ENCODE measurements around the gene SLC5A7.

The SLC5A7 gene

GRCh38 chr2:108013305-108013704, 27.0 kb downstream of the SLC5A7 start:
- 67% methylated on average over 1 of the region's 1 CpG; no CpG with 5 or more reads in 1 of the 2 experiments for WGBS, 2 experiments
- Histone ChIP-seq H3K36me3 (ENCODE audit: control insufficient read depth, insufficient read depth, low read length) (no peaks in the 10 kb centered on the region), H3K27me3 (ENCODE audit: control insufficient read depth, insufficient read depth, low read length, poor library complexity, severe bottlenecking) (no peaks in the 10 kb centered on the region), H3K4me1 (ENCODE audit: control insufficient read depth, insufficient read depth, low read length) (no peaks in the 10 kb centered on the region), H3K4me3 (ENCODE audit: insufficient read depth, low read depth, low read length) (no peak overlapping the region), H3K9me3 (ENCODE audit: control insufficient read depth, low read length) (no peaks in the 10 kb centered on the region), H3K27ac (ENCODE audit: insufficient read depth, low read depth, low read length, poor library complexity, severe bottlenecking) (no peak overlapping the region)

GRCh38 chr2:108022628-108023027, 36.3 kb downstream of the SLC5A7 start:
- Histone ChIP-seq H3K4me1 (ENCODE audit: control insufficient read depth, insufficient read depth, low read length) (no peaks in the 10 kb centered on the region), H3K4me3 (ENCODE audit: insufficient read depth, low read depth, low read length) (no peak overlapping the region), H3K36me3 (ENCODE audit: control insufficient read depth, insufficient read depth, low read length) (no peaks in the 10 kb centered on the region)

GRCh38 chr2:108023776-108024175, 37.5 kb downstream of the SLC5A7 start:
- no peaks in the 10 kb centered on the region for H3K27me3 ChIP-seq (ENCODE audit: control insufficient read depth, insufficient read depth, low read length, poor library complexity, severe bottlenecking)
- WGBS, 2 experiments: 93 to 94% methylated on average over 3 of the region's 4 CpGs
- H3K4me1 ChIP-seq (ENCODE audit: control insufficient read depth, insufficient read depth, low read length): no peaks in the 10 kb centered on the region
- H3K4me3 ChIP-seq (ENCODE audit: insufficient read depth, low read depth, low read length): no peak overlapping the region
- no peaks in the 10 kb centered on the region for H3K36me3 ChIP-seq (ENCODE audit: control insufficient read depth, insufficient read depth, low read length)
- H3K9me3 ChIP-seq (ENCODE audit: control insufficient read depth, low read length): no peaks in the 10 kb centered on the region
- H3K27ac ChIP-seq (ENCODE audit: insufficient read depth, low read depth, low read length, poor library complexity, severe bottlenecking): no peak overlapping the region

More at GRCh38 chr2:108022628-108023027, 36.3 kb downstream of the SLC5A7 start:
- H3K9me3 ChIP-seq (ENCODE audit: control insufficient read depth, low read length): no peaks in the 10 kb centered on the region
- H3K27me3 ChIP-seq (ENCODE audit: control insufficient read depth, insufficient read depth, low read length, poor library complexity, severe bottlenecking): no peaks in the 10 kb centered on the region
- no peak overlapping the region for H3K27ac ChIP-seq (ENCODE audit: insufficient read depth, low read depth, low read length, poor library complexity, severe bottlenecking)

- Histone ChIP-seq H3K4me1 (ENCODE audit: control insufficient read depth, insufficient read depth, low read length) (no peaks in the 10 kb centered on the region), H3K4me3 (ENCODE audit: insufficient read depth, low read depth, low read length) (no peak overlapping the region), H3K36me3 (ENCODE audit: control insufficient read depth, insufficient read depth, low read length) (no peaks in the 10 kb centered on the region), H3K9me3 (ENCODE audit: control insufficient read depth, low read length) (no peaks in the 10 kb centered on the region), H3K27me3 (ENCODE audit: control insufficient read depth, insufficient read depth, low read length, poor library complexity, severe bottlenecking) (no peaks in the 10 kb centered on the region), H3K27ac (ENCODE audit: insufficient read depth, low read depth, low read length, poor library complexity, severe bottlenecking) (no peak overlapping the region)
- WGBS, 2 experiments: 100% methylated on average over 1 of the region's 1 CpG
These were observed 39.9 kb downstream of the SLC5A7 start for GRCh38 chr2:108026092-108026794.

GRCh38 chr2:108029496-108029895, 43.2 kb downstream of the SLC5A7 start:
- Histone ChIP-seq H3K4me3 (ENCODE audit: insufficient read depth, low read depth, low read length) (no peak overlapping the region), H3K27me3 (ENCODE audit: control insufficient read depth, insufficient read depth, low read length, poor library complexity, severe bottlenecking) (no peaks in the 10 kb centered on the region), H3K27ac (ENCODE audit: insufficient read depth, low read depth, low read length, poor library complexity, severe bottlenecking) (no peak overlapping the region), H3K4me1 (ENCODE audit: control insufficient read depth, insufficient read depth, low read length) (no peaks in the 10 kb centered on the region), H3K9me3 (ENCODE audit: control insufficient read depth, low read length) (no peaks in the 10 kb centered on the region), H3K36me3 (ENCODE audit: control insufficient read depth, insufficient read depth, low read length) (no peaks in the 10 kb centered on the region)
- WGBS, 2 experiments: 89% methylated on average over 1 to 2 of the region's 2 CpGs

GRCh38 chr2:108029912-108030311, 43.6 kb downstream of the SLC5A7 start:
- Histone ChIP-seq H3K36me3 (ENCODE audit: control insufficient read depth, insufficient read depth, low read length) (no peaks in the 10 kb centered on the region), H3K27ac (ENCODE audit: insufficient read depth, low read depth, low read length, poor library complexity, severe bottlenecking) (no peak overlapping the region), H3K9me3 (ENCODE audit: control insufficient read depth, low read length) (no peaks in the 10 kb centered on the region), H3K4me3 (ENCODE audit: insufficient read depth, low read depth, low read length) (no peak overlapping the region), H3K4me1 (ENCODE audit: control insufficient read depth, insufficient read depth, low read length) (no peaks in the 10 kb centered on the region), H3K27me3 (ENCODE audit: control insufficient read depth, insufficient read depth, low read length, poor library complexity, severe bottlenecking) (no peaks in the 10 kb centered on the region)
- WGBS, 2 experiments: 95 to 97% methylated on average over 1 of the region's 2 CpGs

GRCh38 chr2:108031471-108031941, 45.2 kb downstream of the SLC5A7 start:
- 96 to 97% methylated on average over 23 of the region's 23 CpGs for WGBS, 2 experiments
- Histone ChIP-seq H3K4me3 (ENCODE audit: insufficient read depth, low read depth, low read length) (no peak overlapping the region), H3K4me1 (ENCODE audit: control insufficient read depth, insufficient read depth, low read length) (no peaks in the 10 kb centered on the region), H3K9me3 (ENCODE audit: control insufficient read depth, low read length) (no peaks in the 10 kb centered on the region), H3K27ac (ENCODE audit: insufficient read depth, low read depth, low read length, poor library complexity, severe bottlenecking) (no peak overlapping the region), H3K36me3 (ENCODE audit: control insufficient read depth, insufficient read depth, low read length) (no peaks in the 10 kb centered on the region), H3K27me3 (ENCODE audit: control insufficient read depth, insufficient read depth, low read length, poor library complexity, severe bottlenecking) (no peaks in the 10 kb centered on the region)

GRCh38 chr2:108034843-108035242, 48.5 kb downstream of the SLC5A7 start:
- no peak overlapping the region for H3K27ac ChIP-seq (ENCODE audit: insufficient read depth, low read depth, low read length, poor library complexity, severe bottlenecking)
- no peaks in the 10 kb centered on the region for H3K36me3 ChIP-seq (ENCODE audit: control insufficient read depth, insufficient read depth, low read length)

GRCh38 chr2:108048752-108049151, 62.4 kb downstream of the SLC5A7 start:
- Histone ChIP-seq H3K9me3 (ENCODE audit: control insufficient read depth, low read length) (peaks cover 2% of the 10 kb centered on the region), H3K4me3 (ENCODE audit: insufficient read depth, low read depth, low read length) (no peak overlapping the region), H3K27ac (ENCODE audit: insufficient read depth, low read depth, low read length, poor library complexity, severe bottlenecking) (no peak overlapping the region), H3K36me3 (ENCODE audit: control insufficient read depth, insufficient read depth, low read length) (no peaks in the 10 kb centered on the region), H3K4me1 (ENCODE audit: control insufficient read depth, insufficient read depth, low read length) (no peaks in the 10 kb centered on the region), H3K27me3 (ENCODE audit: control insufficient read depth, insufficient read depth, low read length, poor library complexity, severe bottlenecking) (no peaks in the 10 kb centered on the region)
- 90 to 94% methylated on average over 4 to 5 of the region's 5 CpGs for WGBS, 2 experiments

More at GRCh38 chr2:108034843-108035242, 48.5 kb downstream of the SLC5A7 start:
- no peaks in the 10 kb centered on the region for H3K4me1 ChIP-seq (ENCODE audit: control insufficient read depth, insufficient read depth, low read length)
- no peak overlapping the region for H3K4me3 ChIP-seq (ENCODE audit: insufficient read depth, low read depth, low read length)
- no peaks in the 10 kb centered on the region for H3K9me3 ChIP-seq (ENCODE audit: control insufficient read depth, low read length)
- H3K27me3 ChIP-seq (ENCODE audit: control insufficient read depth, insufficient read depth, low read length, poor library complexity, severe bottlenecking): no peaks in the 10 kb centered on the region

GRCh38 chr2:108058576-108059137, 72.3 kb downstream of the SLC5A7 start:
- WGBS, 2 experiments: 89 to 96% methylated on average over 3 of the region's 3 CpGs
- H3K4me1 ChIP-seq (ENCODE audit: control insufficient read depth, insufficient read depth, low read length): no peaks in the 10 kb centered on the region
- no peak overlapping the region for H3K27ac ChIP-seq (ENCODE audit: insufficient read depth, low read depth, low read length, poor library complexity, severe bottlenecking)
- H3K27me3 ChIP-seq (ENCODE audit: control insufficient read depth, insufficient read depth, low read length, poor library complexity, severe bottlenecking): no peaks in the 10 kb centered on the region
- H3K36me3 ChIP-seq (ENCODE audit: control insufficient read depth, insufficient read depth, low read length): no peaks in the 10 kb centered on the region
- H3K4me3 ChIP-seq (ENCODE audit: insufficient read depth, low read depth, low read length): no peak overlapping the region
- H3K9me3 ChIP-seq (ENCODE audit: control insufficient read depth, low read length): no peaks in the 10 kb centered on the region
